SK-N-SH treated with all-trans-retinoic acid at 6 μM for 48 hours (cell line): Measurements from ENCODE around the gene SDHB.

Experiments used
- ATAC-seq: fragments of 200-7000 bp; cut with Tn5 transposase; 3 replicates; pipeline ENCODE4 v1.9.1; 2020; ENCODE audit warnings: mild to moderate bottlenecking, moderate library complexity
- ARNTL ChIP-seq: fragments of 450-650 bp; formaldehyde crosslinking; IDR thresholded peaks from 2 replicates; pipeline ENCODE4 v1.5.0; 2020; ENCODE audit warnings: low read depth, mild to moderate bottlenecking, moderate library complexity, borderline replicate concordance
- BACH2 ChIP-seq: fragments of 250-450 bp; sonication (Bioruptor Pico); IDR thresholded peaks from 2 replicates; pipeline ENCODE4 v1.9.0; 2021; ENCODE audit warnings: mild to moderate bottlenecking, borderline replicate concordance
- CREB5 ChIP-seq: fragments of 250-450 bp; sonication (Bioruptor Pico); IDR thresholded peaks from 2 replicates; pipeline ENCODE4 v1.5.1; 2020; ENCODE audit warnings: low read depth, mild to moderate bottlenecking, moderate library complexity
- CSDC2 ChIP-seq: fragments of 250-450 bp; sonication (Bioruptor Pico); IDR thresholded peaks from 2 replicates; pipeline ENCODE4 v1.5.0; 2020; ENCODE audit warnings: mild to moderate bottlenecking, moderate library complexity
- ESRRG ChIP-seq: fragments of 250-450 bp; sonication (Bioruptor Pico); IDR thresholded peaks from 2 replicates; pipeline ENCODE4 v1.6.1; 2021; ENCODE audit warnings: mild to moderate bottlenecking
- GLIS3 ChIP-seq: fragments of 250-450 bp; sonication (Bioruptor Pico); IDR thresholded peaks from 2 replicates; pipeline ENCODE4 v1.5.0; 2020; ENCODE audit warnings: mild to moderate bottlenecking, moderate library complexity
- ISL1 ChIP-seq: fragments of 250-450 bp; sonication (Bioruptor Pico); IDR thresholded peaks from 2 replicates; pipeline ENCODE4 v2.1.2; 2022; ENCODE audit warnings: mild to moderate bottlenecking, moderate library complexity
- OSR1 ChIP-seq: fragments of 250-450 bp; sonication (Bioruptor Pico); IDR thresholded peaks from 2 replicates; pipeline ENCODE4 v1.8.0; 2022; ENCODE audit warnings: moderate library complexity, mild to moderate bottlenecking, inconsistent platforms
- PPARA ChIP-seq: fragments of 250-450 bp; sonication (Bioruptor Pico); IDR thresholded peaks from 2 replicates; pipeline ENCODE4 v1.5.0; 2020; ENCODE audit warnings: mild to moderate bottlenecking, borderline replicate concordance
- RARB ChIP-seq: fragments of 250-450 bp; sonication (Bioruptor Pico); IDR thresholded peaks from 2 replicates; pipeline ENCODE4 v1.8.0; 2021; ENCODE audit warnings: mild to moderate bottlenecking, moderate library complexity
- SNAI2 ChIP-seq: fragments of 250-450 bp; sonication (Bioruptor Pico); IDR thresholded peaks from 2 replicates; pipeline ENCODE4 v1.5.0; 2020; ENCODE audit warnings: mild to moderate bottlenecking, moderate library complexity
- TCF4 ChIP-seq: fragments of 250-450 bp; sonication (Bioruptor Pico); IDR thresholded peaks from 2 replicates; pipeline ENCODE4 v1.8.0; 2021; ENCODE audit warnings: mild to moderate bottlenecking, moderate library complexity, borderline replicate concordance
- TOX ChIP-seq: fragments of 250-450 bp; sonication (Bioruptor Pico); IDR thresholded peaks from 2 replicates; pipeline ENCODE4 v1.8.0; 2021; ENCODE audit warnings: mild to moderate bottlenecking, moderate library complexity, borderline replicate concordance
- TSHZ2 ChIP-seq: fragments of 250-450 bp; sonication (Bioruptor Pico); IDR thresholded peaks from 2 replicates; pipeline ENCODE4 v1.5.0; 2020; ENCODE audit warnings: mild to moderate bottlenecking, moderate library complexity
- ZC3H10 ChIP-seq: fragments of 250-450 bp; sonication (Bioruptor Pico); IDR thresholded peaks from 2 replicates; pipeline ENCODE4 v1.5.1; 2021; ENCODE audit warnings: mild to moderate bottlenecking, moderate library complexity
- ZFP3 ChIP-seq: fragments of 250-450 bp; sonication (Bioruptor Pico); IDR thresholded peaks from 2 replicates; pipeline ENCODE4 v1.5.0; 2020; ENCODE audit warnings: mild to moderate bottlenecking, moderate library complexity
- ZFP30 ChIP-seq: fragments of 450-650 bp; formaldehyde crosslinking; IDR thresholded peaks from 2 replicates; pipeline ENCODE4 v1.5.0; 2022; ENCODE audit warnings: mild to moderate bottlenecking, moderate library complexity
- ZNF565 ChIP-seq: fragments of 450-650 bp; formaldehyde crosslinking; conservative IDR thresholded peaks from 2 replicates; pipeline ENCODE4 v1.5.0; 2020; ENCODE audit warnings: low read depth, mild to moderate bottlenecking, moderate library complexity
- ZNF70 ChIP-seq: fragments of 450-650 bp; formaldehyde crosslinking; IDR thresholded peaks from 2 replicates; pipeline ENCODE4 v1.5.0; 2020; ENCODE audit warnings: mild to moderate bottlenecking, moderate library complexity
- ZNF8 ChIP-seq: fragments of 450-650 bp; formaldehyde crosslinking; IDR thresholded peaks from 2 replicates; pipeline ENCODE4 v1.5.0; 2020; ENCODE audit warnings: mild to moderate bottlenecking, moderate library complexity
- TF ChIP-seq, protein P1 (sequence below): fragments of 250-450 bp; sonication (Bioruptor Pico); IDR thresholded peaks from 2 replicates; pipeline ENCODE4 v1.8.0; 2021; ENCODE audit warnings: low read depth, mild to moderate bottlenecking, moderate library complexity, borderline replicate concordance

The SDHB gene

GRCh38 chr1:17055801-17056200 is 2.0 kb upstream of the SDHB start (continued):
- no peak for TF ChIP-seq TSHZ2 (CRISPR knock-in tag)
- TF ChIP-seq ZNF565 (CRISPR knock-in tag): no peak
- TF ChIP-seq ARNTL (CRISPR knock-in tag): no peak
- TF ChIP-seq PPARA (CRISPR knock-in tag): no peak
- no peak for TF ChIP-seq TCF4 (CRISPR knock-in tag)
- TF ChIP-seq ZFP30 (CRISPR knock-in tag): no peak

GRCh38 chr1:17053086-17053684 is 647 bp downstream of the SDHB start:
- no peak for TF ChIP-seq GLIS3 (CRISPR knock-in tag)
- TF ChIP-seq ZFP3 (CRISPR knock-in tag): no peak
- no peak for TF ChIP-seq SNAI2 (CRISPR knock-in tag)
- TF ChIP-seq PPARA (CRISPR knock-in tag): no peak
- no peak for TF ChIP-seq CREB5
- no peak for TF ChIP-seq ZNF8 (CRISPR knock-in tag)
- no peak for TF ChIP-seq OSR1
- no peak for ATAC-seq

DNA sequence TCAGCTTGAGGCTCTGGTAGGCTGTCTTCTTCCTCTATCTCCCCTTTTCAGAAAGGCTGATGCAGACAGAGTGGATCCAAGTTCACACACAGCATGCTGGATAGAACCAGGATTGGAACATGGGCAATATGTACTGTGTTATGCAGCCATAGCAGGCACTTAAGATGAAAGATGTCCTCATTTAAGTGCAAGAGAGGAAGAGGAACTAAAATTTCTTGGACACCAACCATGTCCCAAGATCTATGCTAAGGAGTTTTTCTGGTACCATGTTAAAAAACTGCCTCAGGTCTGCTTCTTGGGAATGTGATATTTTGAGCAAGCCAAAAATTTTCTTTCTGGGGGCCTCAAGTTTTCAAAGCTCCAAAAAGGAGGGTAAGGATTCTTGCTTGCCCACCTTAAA is 1.2 kb downstream of the SDHB start:
- TF ChIP-seq ISL1 (CRISPR knock-in tag) (no peak), ZFP30 (CRISPR knock-in tag) (no peak), PPARA (CRISPR knock-in tag) (no peak), BACH2 (CRISPR knock-in tag) (no peak), ZFP3 (CRISPR knock-in tag) (no peak), TCF4 (CRISPR knock-in tag) (no peak), GLIS3 (CRISPR knock-in tag) (no peak), RARB (CRISPR knock-in tag) (no peak), ZC3H10 (CRISPR knock-in tag) (no peak), SNAI2 (CRISPR knock-in tag) (no peak), CSDC2 (CRISPR knock-in tag) (no peak), TOX (CRISPR knock-in tag) (no peak)
- TF ChIP-seq, protein P1, sequence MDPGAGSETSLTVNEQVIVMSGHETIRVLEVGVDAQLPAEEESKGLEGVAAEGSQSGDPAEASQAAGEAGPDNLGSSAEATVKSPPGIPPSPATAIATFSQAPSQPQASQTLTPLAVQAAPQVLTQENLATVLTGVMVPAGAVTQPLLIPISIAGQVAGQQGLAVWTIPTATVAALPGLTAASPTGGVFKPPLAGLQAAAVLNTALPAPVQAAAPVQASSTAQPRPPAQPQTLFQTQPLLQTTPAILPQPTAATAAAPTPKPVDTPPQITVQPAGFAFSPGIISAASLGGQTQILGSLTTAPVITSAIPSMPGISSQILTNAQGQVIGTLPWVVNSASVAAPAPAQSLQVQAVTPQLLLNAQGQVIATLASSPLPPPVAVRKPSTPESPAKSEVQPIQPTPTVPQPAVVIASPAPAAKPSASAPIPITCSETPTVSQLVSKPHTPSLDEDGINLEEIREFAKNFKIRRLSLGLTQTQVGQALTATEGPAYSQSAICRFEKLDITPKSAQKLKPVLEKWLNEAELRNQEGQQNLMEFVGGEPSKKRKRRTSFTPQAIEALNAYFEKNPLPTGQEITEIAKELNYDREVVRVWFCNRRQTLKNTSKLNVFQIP: no peak
- no peak for ATAC-seq

GRCh38 chr1:17052038-17052437 is 1.8 kb downstream of the SDHB start:
- ATAC-seq: no peak
- no peak for TF ChIP-seq ARNTL (CRISPR knock-in tag)
- no peak for TF ChIP-seq GLIS3 (CRISPR knock-in tag)
- TF ChIP-seq ZNF70 (CRISPR knock-in tag): no peak
- TF ChIP-seq ZFP3 (CRISPR knock-in tag): no peak
- no peak for TF ChIP-seq BACH2 (CRISPR knock-in tag)
- TF ChIP-seq, protein P1: no peak
- TF ChIP-seq ZFP30 (CRISPR knock-in tag): no peak
- no peak for TF ChIP-seq ESRRG (CRISPR knock-in tag)
- no peak for TF ChIP-seq OSR1
- TF ChIP-seq ZC3H10 (CRISPR knock-in tag): no peak
- TF ChIP-seq, all 23 proteins: peak for 0
